ENCODE measurements around the gene FAM20C.

The FAM20C gene

GRCh38 chr7:191981-192649, at the start of gene FAM20C:
FAM20C (plus strand) TSS chr7:192571; CDS start chr7:193200, 629 bp downstream.
- DNase-seq (ENCODE audit: low read depth in 2 of 2) = peak; percentile 18 to 42

- no peak for DNase-seq (ENCODE audit: low read depth in 2 of 2)
Measured at GRCh38 chr7:143145-143751, 49.1 kb upstream of the FAM20C start.

- no peak for DNase-seq (ENCODE audit: low read depth in 2 of 2)
Measured at GRCh38 chr7:143811-144453, 48.4 kb upstream of the FAM20C start.

- DNase-seq (ENCODE audit: low read depth in 2 of 2) = no peak
Measured at GRCh38 chr7:144454-144826, 47.9 kb upstream of the FAM20C start.

- no peak for DNase-seq (ENCODE audit: low read depth in 2 of 2)
Measured at GRCh38 chr7:145863-146262, 46.5 kb upstream of the FAM20C start.

- no peak for DNase-seq (ENCODE audit: low read depth in 2 of 2)
Measured at GRCh38 chr7:148543-148931, 43.8 kb upstream of the FAM20C start.

GRCh38 chr7:148932-149790, 43.2 kb upstream of the FAM20C start:
- peak; percentile 93 to 95 for DNase-seq (ENCODE audit: low read depth in 2 of 2)

GRCh38 chr7:149791-150636, 42.4 kb upstream of the FAM20C start:
- DNase-seq (ENCODE audit: low read depth in 2 of 2) = peak; percentile 19 to 37

GRCh38 chr7:150811-151221, 41.6 kb upstream of the FAM20C start:
- no peak for DNase-seq (ENCODE audit: low read depth in 2 of 2)

- DNase-seq (ENCODE audit: low read depth in 2 of 2) = no peak
Measured at GRCh38 chr7:151346-152050, 40.9 kb upstream of the FAM20C start.

- no peak for DNase-seq (ENCODE audit: low read depth in 2 of 2)
Measured at GRCh38 chr7:152702-153391, 39.5 kb upstream of the FAM20C start.

- DNase-seq (ENCODE audit: low read depth in 2 of 2) = no peak
Measured at GRCh38 chr7:153604-154003, 38.8 kb upstream of the FAM20C start.

- DNase-seq (ENCODE audit: low read depth in 2 of 2) = no peak
Measured at GRCh38 chr7:154096-154799, 38.1 kb upstream of the FAM20C start.

GRCh38 chr7:155469-155900, 36.9 kb upstream of the FAM20C start:
- DNase-seq (ENCODE audit: low read depth in 2 of 2) = no peak

- DNase-seq (ENCODE audit: low read depth in 2 of 2) = no peak
Measured at GRCh38 chr7:156111-157007, 36.0 kb upstream of the FAM20C start.

- DNase-seq (ENCODE audit: low read depth in 2 of 2) = no peak
Measured at GRCh38 chr7:157008-157310, 35.4 kb upstream of the FAM20C start.

- DNase-seq (ENCODE audit: low read depth in 2 of 2) = no peak
Measured at GRCh38 chr7:157771-158625, 34.4 kb upstream of the FAM20C start.

GRCh38 chr7:158771-159170, 33.6 kb upstream of the FAM20C start:
- no peak for DNase-seq (ENCODE audit: low read depth in 2 of 2)

Data from stimulated activated CD4-positive, alpha-beta T cell treated with anti-CD3 and anti-CD28 coated beads, Interleukin-4, amount 100 ng/mL, for 48 hours (primary cell).